K562 (cell line): ENCODE measurements around the gene LRRC8E. TPM values are rescaled to one million over a fixed set of nuclear protein-coding genes. Genes with fewer than 3 reads are reported as not detected.

Experiments used
- CCNT2 ChIP-seq: IDR thresholded peaks from 2 replicates; pipeline ENCODE4 v1.6.1; 2011; ENCODE audit warnings: borderline replicate concordance, low read depth, mild to moderate bottlenecking, moderate library complexity, mixed read lengths, low read length; ENCODE audit not compliant: insufficient read length; ENCODE audit errors: extremely low read depth
- HSF4 ChIP-seq: fragments of 250-450 bp; sonication (Bioruptor Pico); IDR thresholded peaks from 2 replicates; pipeline ENCODE4 v2.1.2; 2022; ENCODE audit warnings: mild to moderate bottlenecking, moderate library complexity, borderline replicate concordance
- LCOR ChIP-seq: sonication (generic); formaldehyde crosslinking; IDR thresholded peaks from 2 replicates; pipeline ENCODE4 v1.8.0; 2022; ENCODE audit warnings: mild to moderate bottlenecking, missing genetic modification reagents
- NFE2L1 ChIP-seq: fragments of 450-650 bp; IDR thresholded peaks from 2 replicates; pipeline ENCODE4 v1.6.1; 2016; ENCODE audit warnings: missing genetic modification characterization, low read depth, mild to moderate bottlenecking, missing compliant biosample characterization, moderate library complexity, borderline replicate concordance
- RBM14 ChIP-seq: fragments of 200-400 bp; formaldehyde crosslinking; IDR thresholded peaks from 2 replicates; pipeline ENCODE4 v1.6.1; 2018; ENCODE audit warnings: low read depth, mild to moderate bottlenecking, low read length, moderate library complexity, borderline replicate concordance; ENCODE audit not compliant: insufficient read depth
- RFX1 ChIP-seq: fragments of 450-650 bp; IDR thresholded peaks from 2 replicates; pipeline ENCODE4 v1.6.1; 2016; ENCODE audit warnings: mild to moderate bottlenecking, moderate library complexity
- SRSF3 ChIP-seq: fragments of 200-400 bp; formaldehyde crosslinking; IDR thresholded peaks from 2 replicates; pipeline ENCODE4 v1.6.1; 2016; ENCODE audit warnings: mild to moderate bottlenecking, low read length, moderate library complexity; ENCODE audit not compliant: insufficient read depth
- THRB ChIP-seq: fragments of 450-650 bp; formaldehyde crosslinking; conservative IDR thresholded peaks from 2 replicates; pipeline ENCODE4 v1.4.0; 2022; ENCODE audit warnings: mild to moderate bottlenecking, missing genetic modification characterization
- U2AF1 ChIP-seq: fragments of 200-400 bp; formaldehyde crosslinking; optimal IDR thresholded peaks from 2 replicates; pipeline ENCODE3; 2017; ENCODE audit warnings: mild to moderate bottlenecking, low read depth, low read length, moderate library complexity
- ZFX ChIP-seq: sonication (generic); formaldehyde crosslinking; IDR thresholded peaks from 2 replicates; pipeline ENCODE4 v1.8.0; 2022; ENCODE audit warnings: mild to moderate bottlenecking, missing genetic modification reagents, moderate library complexity
- ZNF224 ChIP-seq: sonication (generic); formaldehyde crosslinking; IDR thresholded peaks from 2 replicates; pipeline ENCODE4 v1.8.0; 2022; ENCODE audit warnings: mild to moderate bottlenecking, missing genetic modification reagents
- polyA plus RNA-seq, 8 experiments: library from polyadenylated mRNA; depleted of rRNA in 4 of 8; stranded (reverse) in 5 of 8; unstranded in 3 of 8; fragments of >200 nt; fragmentation: Nextera tagmentation in 2 of 8; fragmentation: Illumina TruSeq in 1 of 8; extraction: Ambion mirVana in 2 of 8; extraction: Trizol in 1 of 8; gene quantifications; 2 replicates each; pipeline versions ENCODE4 v1.2.1 to v1.2.3, GENCODE V29; 2011 to 2014; ENCODE audit warnings: inconsistent platforms in 1 of 8, missing spikeins in 1 of 8
- total RNA-seq, 7 experiments: library from RNA; depleted of rRNA in 6 of 7; stranded (reverse); fragments of >200 nt in 6 of 7; fragmentation: Illumina TruSeq in 2 of 7; extraction: Trizol in 2 of 7; gene quantifications; 2 replicates each; pipeline versions ENCODE4 v1.2.1 to v1.2.3, GENCODE V29; 2011 to 2021; ENCODE audit warnings: low replicate concordance in 1 of 7
- TF ChIP-seq, protein P1 (sequence below), 2 experiments: IDR thresholded peaks in 1 of 2; conservative IDR thresholded peaks in 1 of 2; 2 replicates each; pipeline ENCODE4 v1.6.1; 2016; ENCODE audit warnings: low read depth in 2 of 2, mild to moderate bottlenecking in 1 of 2, missing compliant biosample characterization in 1 of 2, missing genetic modification characterization in 1 of 2, moderate library complexity in 1 of 2
- TF ChIP-seq, protein P2 (sequence below), 2 experiments: fragments of 250-450 bp in 1 of 2; fragments of 450-650 bp in 1 of 2; sonication (Bioruptor Pico) in 1 of 2; IDR thresholded peaks; 2 replicates each; pipeline versions ENCODE4 v1.6.1 to v1.8.0; 2016 to 2021; ENCODE audit warnings: mild to moderate bottlenecking in 2 of 2, moderate library complexity in 2 of 2, missing compliant biosample characterization in 1 of 2, missing genetic modification characterization in 1 of 2
- TF ChIP-seq, protein P3 (sequence below): fragments of 450-650 bp; IDR thresholded peaks from 2 replicates; pipeline ENCODE4 v1.6.1; 2017; ENCODE audit warnings: antibody characterized with exemption
- TF ChIP-seq, protein P4 (sequence below): fragments of 450-650 bp; formaldehyde crosslinking; IDR thresholded peaks from 2 replicates; pipeline ENCODE4 v1.4.0; 2020; ENCODE audit warnings: mild to moderate bottlenecking, moderate library complexity

The LRRC8E gene
- total and polyA plus RNA-seq, 9 of the 15 experiments (the other 6 are each of a cell fraction or from before 2014, with no cell fraction given), result 0.08 to 5.7 (median 3.5) TPM; not detected in 1

- TF ChIP-seq, protein P1, sequence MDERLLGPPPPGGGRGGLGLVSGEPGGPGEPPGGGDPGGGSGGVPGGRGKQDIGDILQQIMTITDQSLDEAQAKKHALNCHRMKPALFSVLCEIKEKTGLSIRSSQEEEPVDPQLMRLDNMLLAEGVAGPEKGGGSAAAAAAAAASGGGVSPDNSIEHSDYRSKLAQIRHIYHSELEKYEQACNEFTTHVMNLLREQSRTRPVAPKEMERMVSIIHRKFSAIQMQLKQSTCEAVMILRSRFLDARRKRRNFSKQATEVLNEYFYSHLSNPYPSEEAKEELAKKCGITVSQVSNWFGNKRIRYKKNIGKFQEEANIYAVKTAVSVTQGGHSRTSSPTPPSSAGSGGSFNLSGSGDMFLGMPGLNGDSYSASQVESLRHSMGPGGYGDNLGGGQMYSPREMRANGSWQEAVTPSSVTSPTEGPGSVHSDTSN (CRISPR knock-in tag; IDR thresholded peaks at IDR 0.05; ENCODE audit: low read depth), result no peak
- TF ChIP-seq, protein P1 (tag; conservative IDR thresholded peaks at IDR 0.05; ENCODE audit: low read depth), result no peak
- TF ChIP-seq THRB (CRISPR knock-in tag), result no peak
- peak; percentile 40 for TF ChIP-seq CCNT2
- no peak for TF ChIP-seq RFX1
- no peak for TF ChIP-seq HSF4 (CRISPR knock-in tag)
- TF ChIP-seq ZFX, result peak; percentile 93
- TF ChIP-seq, protein P2, sequence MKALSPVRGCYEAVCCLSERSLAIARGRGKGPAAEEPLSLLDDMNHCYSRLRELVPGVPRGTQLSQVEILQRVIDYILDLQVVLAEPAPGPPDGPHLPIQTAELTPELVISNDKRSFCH (CRISPR knock-in tag; IDR thresholded peaks at IDR 0.05), result no peak
- TF ChIP-seq, protein P2 (tag; IDR thresholded peaks at IDR 0.05), result no peak
- TF ChIP-seq LCOR (CRISPR knock-in tag), result no peak
- TF ChIP-seq, protein P3, sequence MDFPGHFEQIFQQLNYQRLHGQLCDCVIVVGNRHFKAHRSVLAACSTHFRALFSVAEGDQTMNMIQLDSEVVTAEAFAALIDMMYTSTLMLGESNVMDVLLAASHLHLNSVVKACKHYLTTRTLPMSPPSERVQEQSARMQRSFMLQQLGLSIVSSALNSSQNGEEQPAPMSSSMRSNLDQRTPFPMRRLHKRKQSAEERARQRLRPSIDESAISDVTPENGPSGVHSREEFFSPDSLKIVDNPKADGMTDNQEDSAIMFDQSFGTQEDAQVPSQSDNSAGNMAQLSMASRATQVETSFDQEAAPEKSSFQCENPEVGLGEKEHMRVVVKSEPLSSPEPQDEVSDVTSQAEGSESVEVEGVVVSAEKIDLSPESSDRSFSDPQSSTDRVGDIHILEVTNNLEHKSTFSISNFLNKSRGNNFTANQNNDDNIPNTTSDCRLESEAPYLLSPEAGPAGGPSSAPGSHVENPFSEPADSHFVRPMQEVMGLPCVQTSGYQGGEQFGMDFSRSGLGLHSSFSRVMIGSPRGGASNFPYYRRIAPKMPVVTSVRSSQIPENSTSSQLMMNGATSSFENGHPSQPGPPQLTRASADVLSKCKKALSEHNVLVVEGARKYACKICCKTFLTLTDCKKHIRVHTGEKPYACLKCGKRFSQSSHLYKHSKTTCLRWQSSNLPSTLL, result no peak
- no peak for TF ChIP-seq SRSF3
- TF ChIP-seq NFE2L1 (tag), result no peak
- TF ChIP-seq, protein P4, sequence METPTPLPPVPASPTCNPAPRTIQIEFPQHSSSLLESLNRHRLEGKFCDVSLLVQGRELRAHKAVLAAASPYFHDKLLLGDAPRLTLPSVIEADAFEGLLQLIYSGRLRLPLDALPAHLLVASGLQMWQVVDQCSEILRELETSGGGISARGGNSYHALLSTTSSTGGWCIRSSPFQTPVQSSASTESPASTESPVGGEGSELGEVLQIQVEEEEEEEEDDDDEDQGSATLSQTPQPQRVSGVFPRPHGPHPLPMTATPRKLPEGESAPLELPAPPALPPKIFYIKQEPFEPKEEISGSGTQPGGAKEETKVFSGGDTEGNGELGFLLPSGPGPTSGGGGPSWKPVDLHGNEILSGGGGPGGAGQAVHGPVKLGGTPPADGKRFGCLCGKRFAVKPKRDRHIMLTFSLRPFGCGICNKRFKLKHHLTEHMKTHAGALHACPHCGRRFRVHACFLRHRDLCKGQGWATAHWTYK (CRISPR knock-in tag), result no peak
- TF ChIP-seq RBM14, result no peak
- TF ChIP-seq ZNF224 (CRISPR knock-in tag), result no peak
- no peak for TF ChIP-seq U2AF1
Measured at GRCh38 chr19:7888145-7888825, at the start of gene LRRC8E (continued).
